H9 (cell line): ENCODE measurements around the gene DDA1. TPM values are rescaled to one million over a fixed set of nuclear protein-coding genes. Genes with fewer than 3 reads are reported as not detected.

Experiments
- DNase-seq: peaks from one replicate; pipeline ENCODE4 v3.0.0-alpha.2; 2017
- H2AFZ ChIP-seq: one replicate; pipeline ENCODE4 v1.6.1; 2013; ENCODE audit warnings: mild to moderate bottlenecking, low read length, control low read depth, moderate library complexity
- H2AK5ac ChIP-seq: 2 replicates; pipeline ENCODE4 v1.6.1; 2013; ENCODE audit warnings: low read length, control low read depth, mixed read lengths; ENCODE audit not compliant: insufficient read length
- H2BK120ac ChIP-seq: one replicate; pipeline ENCODE4 v1.6.1; 2013; ENCODE audit warnings: low read depth, mild to moderate bottlenecking, low read length, control low read depth, inconsistent platforms; ENCODE audit not compliant: poor library complexity, severe bottlenecking
- H2BK12ac ChIP-seq: 2 replicates; pipeline ENCODE4 v1.6.1; 2013; ENCODE audit warnings: low read length, control low read depth, mixed read lengths, low read depth; ENCODE audit not compliant: insufficient read length
- H2BK15ac ChIP-seq: 2 replicates; pipeline ENCODE4 v1.6.1; 2013; ENCODE audit warnings: low read depth, low read length, control low read depth
- H2BK20ac ChIP-seq: one replicate; pipeline ENCODE4 v1.6.1; 2013; ENCODE audit warnings: low read depth, mild to moderate bottlenecking, low read length, control low read depth, inconsistent platforms; ENCODE audit not compliant: poor library complexity, severe bottlenecking
- H2BK5ac ChIP-seq: 2 replicates; pipeline ENCODE4 v1.6.1; 2013; ENCODE audit warnings: low read length, control low read depth, mixed read lengths; ENCODE audit not compliant: insufficient read length
- H3K14ac ChIP-seq: 2 replicates; pipeline ENCODE4 v1.6.1; 2013; ENCODE audit warnings: low read length, control low read depth; ENCODE audit not compliant: insufficient read depth
- H3K18ac ChIP-seq: 2 replicates; pipeline ENCODE4 v1.6.1; 2013; ENCODE audit warnings: low read depth, mild to moderate bottlenecking, mixed read lengths, low read length, control low read depth; ENCODE audit not compliant: insufficient read length
- H3K23ac ChIP-seq: 2 replicates; pipeline ENCODE4 v1.6.1; 2013; ENCODE audit warnings: low read length, control low read depth, mixed read lengths, low read depth; ENCODE audit not compliant: insufficient read length
- H3K23me2 ChIP-seq: 2 replicates; pipeline ENCODE4 v1.6.1; 2013; ENCODE audit warnings: low read depth, mild to moderate bottlenecking, mixed read lengths, low read length, control low read depth; ENCODE audit not compliant: insufficient read length, poor library complexity, severe bottlenecking
- H3K27ac ChIP-seq: 2 replicates; pipeline ENCODE4 v1.5.1; 2013; ENCODE audit warnings: low read length, control low read depth, mixed read lengths, low read depth; ENCODE audit not compliant: insufficient read length
- H3K27me3 ChIP-seq: 2 replicates; pipeline ENCODE4 v1.6.1; 2013; ENCODE audit warnings: low read length, control low read depth, inconsistent platforms; ENCODE audit not compliant: insufficient read depth
- H3K4ac ChIP-seq: 2 replicates; pipeline ENCODE4 v1.6.1; 2013; ENCODE audit warnings: low read depth, mild to moderate bottlenecking, control low read depth, inconsistent platforms, low read length, moderate library complexity
- H3K4me1 ChIP-seq: 2 replicates; pipeline ENCODE4 v1.6.1; 2013; ENCODE audit warnings: low read length, control low read depth, inconsistent platforms; ENCODE audit not compliant: insufficient read depth
- H3K4me2 ChIP-seq: 2 replicates; pipeline ENCODE4 v1.6.1; 2013; ENCODE audit warnings: low read length, control low read depth, mixed read lengths; ENCODE audit not compliant: insufficient read length, insufficient read depth
- H3K56ac ChIP-seq: 2 replicates; pipeline ENCODE4 v1.6.1; 2013; ENCODE audit warnings: low read depth, mild to moderate bottlenecking, mixed read lengths, low read length, control low read depth; ENCODE audit not compliant: insufficient read length
- H3K79me1 ChIP-seq: 2 replicates; pipeline ENCODE4 v1.6.1; 2013; ENCODE audit warnings: low read depth, mild to moderate bottlenecking, moderate library complexity, low read length, control low read depth, inconsistent platforms; ENCODE audit not compliant: insufficient read depth, poor library complexity, severe bottlenecking
- H3K79me2 ChIP-seq: 2 replicates; pipeline ENCODE4 v1.6.1; 2013; ENCODE audit warnings: low read length, control low read depth, inconsistent platforms; ENCODE audit not compliant: insufficient read depth
- H3K9ac ChIP-seq: 2 replicates; pipeline ENCODE4 v1.6.1; 2013; ENCODE audit warnings: low read length, control low read depth, mixed read lengths; ENCODE audit not compliant: insufficient read length; ENCODE audit errors: extremely low read depth
- H3K9me3 ChIP-seq: one replicate; pipeline ENCODE4 v1.6.1; 2013; ENCODE audit warnings: low read depth, low read length, inconsistent platforms; ENCODE audit not compliant: control insufficient read depth
- H3T11ph ChIP-seq: one replicate; pipeline ENCODE4 v1.6.1; 2013; ENCODE audit warnings: mild to moderate bottlenecking, low read length, control low read depth, inconsistent platforms
- H4K20me1 ChIP-seq: one replicate; pipeline ENCODE4 v1.6.1; 2013; ENCODE audit not compliant: control insufficient read depth, insufficient read length, insufficient read depth
- H4K5ac ChIP-seq: 2 replicates; pipeline ENCODE4 v1.6.1; 2013; ENCODE audit warnings: low read depth, mild to moderate bottlenecking, mixed read lengths, low read length, control low read depth; ENCODE audit not compliant: insufficient read length
- H4K8ac ChIP-seq: replicated peaks from 2 replicates; pipeline ENCODE4 v1.6.1; 2013; ENCODE audit warnings: low read length, control low read depth, mixed read lengths, low read depth; ENCODE audit not compliant: insufficient read length
- H4K91ac ChIP-seq: 2 replicates; pipeline ENCODE4 v1.6.1; 2013; ENCODE audit warnings: low read depth, mild to moderate bottlenecking, moderate library complexity, mixed read lengths, low read length, control low read depth; ENCODE audit not compliant: insufficient read length
- H3K27ac Mint-ChIP-seq, 3 experiments: 2 replicates in 2 of 3; 3 replicates in 1 of 3; pipeline ENCODE4 v1.8.0; 2020 to 2021; ENCODE audit warnings: mixed read lengths in 3 of 3, mild to moderate bottlenecking in 1 of 3, moderate library complexity in 1 of 3
- H3K27me3 Mint-ChIP-seq: 2 replicates; pipeline ENCODE4 v1.8.0; 2021; ENCODE audit warnings: low read depth, mild to moderate bottlenecking, moderate library complexity, mixed read lengths
- H3K36me3 Mint-ChIP-seq, 3 experiments: 2 replicates in 2 of 3; 3 replicates in 1 of 3; pipeline ENCODE4 v1.8.0; 2020 to 2021; ENCODE audit warnings: low read depth in 3 of 3, mixed read lengths in 3 of 3; ENCODE audit not compliant: insufficient read depth in 1 of 3
- H3K4me1 Mint-ChIP-seq, 2 experiments: 2 replicates each; pipeline ENCODE4 v1.8.0; 2020; ENCODE audit warnings: mixed read lengths in 2 of 2
- H3K4me3 Mint-ChIP-seq, 2 experiments: 2 replicates in 1 of 2; 3 replicates in 1 of 2; pipeline ENCODE4 v1.8.0; 2020 to 2021; ENCODE audit warnings: mild to moderate bottlenecking in 2 of 2, mixed read lengths in 2 of 2, moderate library complexity in 1 of 2
- H3K9me3 Mint-ChIP-seq, 2 experiments: 2 replicates in 1 of 2; 3 replicates in 1 of 2; pipeline ENCODE4 v1.8.0; 2020; ENCODE audit warnings: mild to moderate bottlenecking in 2 of 2, mixed read lengths in 2 of 2, moderate library complexity in 1 of 2
- WGBS: extraction: QIAGEN DNeasy Blood & Tissue Kit; methylation state at CpG from one replicate; pipeline ENCODE4 v1.1.7; 2013; ENCODE audit warnings: missing lambda C conversion rate, low lambda C conversion rate, mixed read lengths; ENCODE audit not compliant: insufficient read length; ENCODE audit errors: extremely low coverage; 5-methylcytosine and 5-hydroxymethylcytosine counted together
- total RNA-seq: library from RNA; stranded (reverse); gene quantifications from 2 replicates; pipeline ENCODE4 v1.2.1, GENCODE V29; 2021
- TF ChIP-seq, protein P1 (sequence below): fragments of 200-600 bp; sonication (generic); conservative IDR thresholded peaks from 3 replicates; pipeline ENCODE4 v1.8.0; 2021; ENCODE audit warnings: antibody characterized with exemption, mild to moderate bottlenecking

The DDA1 gene
- total RNA-seq, 1 experiment from 2014 or later = 45.7 TPM

DNA sequence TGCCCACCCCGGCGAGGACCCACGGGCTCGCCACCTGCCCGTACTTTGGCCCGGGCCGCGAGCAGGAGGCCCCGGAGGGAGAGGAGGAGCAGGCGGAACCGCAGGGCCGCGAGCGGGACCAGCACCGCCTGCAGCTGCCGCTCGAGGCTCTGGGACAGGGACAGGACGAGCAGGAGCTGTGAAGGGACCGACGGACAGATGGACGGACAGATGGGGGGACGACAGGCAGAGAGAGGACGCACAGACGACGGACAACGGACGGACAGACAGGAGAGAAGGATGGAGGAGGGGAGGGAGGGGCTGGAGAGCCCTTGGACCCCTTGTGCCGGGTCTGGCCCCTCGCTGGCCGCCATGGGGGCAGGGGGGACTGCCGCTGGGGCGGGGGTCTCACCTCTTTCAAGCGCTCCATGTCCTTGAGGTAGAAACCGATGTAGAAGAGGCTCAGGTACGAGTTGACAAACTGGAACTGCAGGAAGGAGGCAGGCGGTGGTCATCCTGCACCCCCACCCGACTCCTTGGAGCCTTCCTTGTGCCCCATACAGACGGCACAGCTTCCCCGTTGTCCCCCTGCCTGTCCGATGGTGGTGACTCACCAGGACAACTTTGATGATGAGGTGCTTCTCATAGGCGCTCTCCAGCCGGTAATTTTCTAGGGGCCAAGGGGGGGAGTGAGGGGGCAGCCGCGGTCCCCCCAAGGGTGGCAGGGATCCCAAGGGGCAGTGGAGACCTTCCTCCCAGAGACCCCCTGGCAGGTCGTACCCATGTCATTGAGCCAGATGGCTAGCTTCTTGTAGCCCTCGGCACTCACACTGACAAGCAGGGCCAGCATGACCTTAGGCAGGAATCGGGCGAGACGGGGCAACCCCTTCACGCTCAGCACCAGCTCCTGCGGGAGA lies 20.3 kb downstream of the DDA1 start:
- Histone ChIP-seq H3K4me1 (no peaks in the 10 kb centered on the region), H3K14ac (no peak overlapping the region), H2BK12ac (no peak overlapping the region), H3K23ac (no peak overlapping the region), H3K9ac (no peak overlapping the region), H3K79me1 (no peaks in the 10 kb centered on the region), H2BK15ac (no peak overlapping the region), H3K9me3 (no peaks in the 10 kb centered on the region), H3K23me2 (peaks cover 13% of the 10 kb centered on the region), H3K56ac (no peak overlapping the region), H3T11ph (no peak overlapping the region), H2AK5ac (no peak overlapping the region), H3K4ac (no peak overlapping the region), H2BK20ac (no peak overlapping the region), H3K4me2 (no peak overlapping the region), H3K27me3 (no peaks in the 10 kb centered on the region), H2AFZ (no peak overlapping the region), H4K91ac (no peak overlapping the region), H2BK120ac (no peak overlapping the region), H4K8ac (no peak overlapping the region), H4K20me1 (no peaks in the 10 kb centered on the region), H3K79me2 (no peaks in the 10 kb centered on the region), H4K5ac (no peak overlapping the region), H2BK5ac (no peak overlapping the region), H3K27ac (no peak overlapping the region), H3K18ac (no peak overlapping the region)
- peak overlapping the region in 1 of 3 experiments; percentile 84; a peak in 1 of 7 replicates for H3K27ac Mint-ChIP-seq
- TF ChIP-seq, protein P1, sequence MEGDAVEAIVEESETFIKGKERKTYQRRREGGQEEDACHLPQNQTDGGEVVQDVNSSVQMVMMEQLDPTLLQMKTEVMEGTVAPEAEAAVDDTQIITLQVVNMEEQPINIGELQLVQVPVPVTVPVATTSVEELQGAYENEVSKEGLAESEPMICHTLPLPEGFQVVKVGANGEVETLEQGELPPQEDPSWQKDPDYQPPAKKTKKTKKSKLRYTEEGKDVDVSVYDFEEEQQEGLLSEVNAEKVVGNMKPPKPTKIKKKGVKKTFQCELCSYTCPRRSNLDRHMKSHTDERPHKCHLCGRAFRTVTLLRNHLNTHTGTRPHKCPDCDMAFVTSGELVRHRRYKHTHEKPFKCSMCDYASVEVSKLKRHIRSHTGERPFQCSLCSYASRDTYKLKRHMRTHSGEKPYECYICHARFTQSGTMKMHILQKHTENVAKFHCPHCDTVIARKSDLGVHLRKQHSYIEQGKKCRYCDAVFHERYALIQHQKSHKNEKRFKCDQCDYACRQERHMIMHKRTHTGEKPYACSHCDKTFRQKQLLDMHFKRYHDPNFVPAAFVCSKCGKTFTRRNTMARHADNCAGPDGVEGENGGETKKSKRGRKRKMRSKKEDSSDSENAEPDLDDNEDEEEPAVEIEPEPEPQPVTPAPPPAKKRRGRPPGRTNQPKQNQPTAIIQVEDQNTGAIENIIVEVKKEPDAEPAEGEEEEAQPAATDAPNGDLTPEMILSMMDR = no peak
- peaks cover 6% of the 10 kb centered on the region for H3K27me3 Mint-ChIP-seq
- H3K36me3 Mint-ChIP-seq = peaks cover 13 to 45% (median 34%) of the 10 kb centered on the region in 3 experiments
- peaks cover 11 to 35% of the 10 kb centered on the region in 2 experiments for H3K4me1 Mint-ChIP-seq
- no peak for DNase-seq
- no peaks in the 10 kb centered on the region; a peak in 1 of 5 replicates for H3K9me3 Mint-ChIP-seq
- WGBS = no CpG with 5 or more reads among the region's 51 CpGs
- H3K4me3 Mint-ChIP-seq = peak overlapping the region; percentile 52 to 75
